CD14-positive monocyte (primary cell): ENCODE data around the gene PELI1. TPM values are rescaled to one million over a fixed set of nuclear protein-coding genes. Genes with fewer than 3 reads are reported as not detected.

Experiments used
- DNase-seq, 3 donors: peaks; one replicate each; pipeline ENCODE4 v3.0.0-alpha.2; 2011 to 2022
- H2AFZ ChIP-seq: 2 replicates; pipeline ENCODE4 v1.6.0; 2012; ENCODE audit warnings: mild to moderate bottlenecking, low read depth, low read length, inconsistent platforms; ENCODE audit not compliant: insufficient read depth, poor library complexity, severe bottlenecking
- H3K27ac ChIP-seq, 2 donors: 1 replicate in 1 of 2; 2 replicates in 1 of 2; pipeline ENCODE4 v1.5.1; 2012 to 2013; ENCODE audit warnings: low read length in 2 of 2, control low read depth in 1 of 2, inconsistent platforms in 1 of 2, low read depth in 1 of 2, mild to moderate bottlenecking in 1 of 2
- H3K27me3 ChIP-seq, 2 donors: one replicate each; pipeline versions ENCODE4 v1.6.0 to v1.6.1; 2011 to 2013; ENCODE audit warnings: low read length in 2 of 2; ENCODE audit not compliant: control insufficient read depth in 2 of 2, insufficient read depth in 2 of 2
- H3K36me3 ChIP-seq, 2 donors: replicated peaks in 1 of 2; 1 replicate in 1 of 2; 2 replicates in 1 of 2; pipeline versions ENCODE4 v1.5.1 to v1.6.1; 2012 to 2013; ENCODE audit warnings: low read length in 2 of 2, control low read depth in 1 of 2, inconsistent platforms in 1 of 2, mild to moderate bottlenecking in 1 of 2; ENCODE audit not compliant: insufficient read depth in 2 of 2, control insufficient read depth in 1 of 2
- H3K4me1 ChIP-seq, 2 donors: 1 replicate in 1 of 2; 2 replicates in 1 of 2; pipeline versions ENCODE4 v1.5.1 to v1.6.1; 2012 to 2013; ENCODE audit warnings: low read length in 2 of 2, control low read depth in 1 of 2, inconsistent platforms in 1 of 2, mild to moderate bottlenecking in 1 of 2, moderate library complexity in 1 of 2; ENCODE audit not compliant: insufficient read depth in 2 of 2, control insufficient read depth in 1 of 2
- H3K4me2 ChIP-seq: replicated peaks from 2 replicates; pipeline ENCODE3; 2012; ENCODE audit warnings: low read length, moderate library complexity, mild to moderate bottlenecking; ENCODE audit not compliant: poor library complexity, severe bottlenecking; ENCODE audit errors: extremely low read depth
- H3K4me3 ChIP-seq, 3 experiments: fragments of 200-600 bp in 1 of 3; sonication (generic) in 1 of 3; replicated peaks in 1 of 3; 1 replicate in 2 of 3; 2 replicates in 1 of 3; pipeline ENCODE4 v1.5.1; 2011 to 2013; ENCODE audit warnings: low read length in 3 of 3, mild to moderate bottlenecking in 3 of 3, control low read depth in 2 of 3, low read depth in 2 of 3, inconsistent platforms in 1 of 3, moderate library complexity in 1 of 3
- H3K79me2 ChIP-seq: 2 replicates; pipeline ENCODE4 v1.6.0; 2012; ENCODE audit warnings: mild to moderate bottlenecking, control low read depth, inconsistent platforms, low read length, moderate library complexity; ENCODE audit not compliant: insufficient read depth
- H3K9ac ChIP-seq: 2 replicates; pipeline ENCODE4 v1.6.0; 2017; ENCODE audit warnings: low read length, mild to moderate bottlenecking; ENCODE audit not compliant: insufficient read depth, poor library complexity, severe bottlenecking
- H3K9me3 ChIP-seq, 2 donors: replicated peaks in 1 of 2; 1 replicate in 1 of 2; 2 replicates in 1 of 2; pipeline versions ENCODE4 v1.5.1 to v1.6.1; 2012 to 2013; ENCODE audit warnings: low read length in 2 of 2, control low read depth in 1 of 2; ENCODE audit not compliant: control insufficient read depth in 1 of 2, insufficient read depth in 1 of 2
- H4K20me1 ChIP-seq: 2 replicates; pipeline ENCODE4 v1.6.0; 2012; ENCODE audit warnings: mild to moderate bottlenecking, low read length, control low read depth, moderate library complexity; ENCODE audit not compliant: insufficient read depth
- H3K27ac Mint-ChIP-seq, 7 donors: one replicate each; pipeline ENCODE4 v1.8.0; 2020; ENCODE audit warnings: mild to moderate bottlenecking in 7 of 7, mixed read lengths in 7 of 7, moderate library complexity in 6 of 7, inconsistent platforms in 2 of 7
- H3K27me3 Mint-ChIP-seq, 3 donors: one replicate each; pipeline ENCODE4 v1.8.0; 2021 to 2022; ENCODE audit warnings: low read depth in 3 of 3, mild to moderate bottlenecking in 3 of 3, mixed read lengths in 3 of 3, moderate library complexity in 3 of 3, inconsistent platforms in 1 of 3
- H3K36me3 Mint-ChIP-seq, 2 donors: one replicate each; pipeline ENCODE4 v1.8.0; 2020; ENCODE audit warnings: mixed read lengths in 2 of 2, inconsistent platforms in 1 of 2, mild to moderate bottlenecking in 1 of 2
- H3K4me1 Mint-ChIP-seq: one replicate; pipeline ENCODE4 v1.8.0; 2020; ENCODE audit warnings: mild to moderate bottlenecking, mixed read lengths
- H3K4me3 Mint-ChIP-seq, 2 donors: one replicate each; pipeline ENCODE4 v1.8.0; 2020; ENCODE audit warnings: mild to moderate bottlenecking in 2 of 2, mixed read lengths in 2 of 2, moderate library complexity in 1 of 2
- H3K9me3 Mint-ChIP-seq, 7 donors: one replicate each; pipeline ENCODE4 v1.8.0; 2020 to 2022; ENCODE audit warnings: mixed read lengths in 7 of 7, mild to moderate bottlenecking in 6 of 7, moderate library complexity in 6 of 7, inconsistent platforms in 2 of 7
- WGBS: methylation state at CpG from one replicate; pipeline ENCODE4 v1.1.5; 2013; ENCODE audit warnings: missing lambda C conversion rate; ENCODE audit not compliant: insufficient coverage; 5-methylcytosine and 5-hydroxymethylcytosine counted together
- intact Hi-C, 2 donors: fragments of 100-400 bp; cut with micrococcal nuclease; formaldehyde crosslinking; loops; one replicate each; pipeline versions ENCODE4 v1.15.0 to v1.15.1; 2023
- polyA plus RNA-seq, 3 donors: library from polyadenylated mRNA; depleted of rRNA in 1 of 3; unstranded in 2 of 3; stranded (reverse) in 1 of 3; fragments of 300-500 nt in 2 of 3; fragments of >200 nt in 1 of 3; fragmentation: Illumina TruSeq in 2 of 3; gene quantifications; 1 replicate in 2 of 3; 2 replicates in 1 of 3; pipeline ENCODE4 v1.2.3, GENCODE V29; 2012 to 2021
- TF ChIP-seq, protein P1 (sequence below): fragments of 200-600 bp; IDR thresholded peaks from one replicate; pipeline ENCODE4 v1.8.0; 2022; ENCODE audit warnings: antibody characterized with exemption, mild to moderate bottlenecking

The PELI1 gene
- polyA plus RNA-seq, 3 donors: 44.7 to 106 (median 53.6) TPM

GRCh38 chr2:64175419-64176197, 31.4 kb upstream of the PELI1 start:
- H3K9me3 Mint-ChIP-seq: no peaks in the 10 kb centered on the region
- no peak overlapping the region for H3K27ac Mint-ChIP-seq
- Histone ChIP-seq H3K4me2 (no peak overlapping the region), H3K4me3 (no peak overlapping the region), H3K36me3 (no peaks in the 10 kb centered on the region), H3K9me3 (no peaks in the 10 kb centered on the region), H2AFZ (no peak overlapping the region), H4K20me1 (no peaks in the 10 kb centered on the region), H3K27me3 (no peaks in the 10 kb centered on the region), H3K9ac (no peak overlapping the region), H3K27ac (no peak overlapping the region), H3K4me1 (no peaks in the 10 kb centered on the region), H3K79me2 (no peaks in the 10 kb centered on the region)
- H3K4me3 Mint-ChIP-seq: no peak overlapping the region
- no peaks in the 10 kb centered on the region for H3K36me3 Mint-ChIP-seq
- peaks cover 0 to 5% (median 5%) of the 10 kb centered on the region in 3 donors for H3K27me3 Mint-ChIP-seq
- TF ChIP-seq, protein P1, sequence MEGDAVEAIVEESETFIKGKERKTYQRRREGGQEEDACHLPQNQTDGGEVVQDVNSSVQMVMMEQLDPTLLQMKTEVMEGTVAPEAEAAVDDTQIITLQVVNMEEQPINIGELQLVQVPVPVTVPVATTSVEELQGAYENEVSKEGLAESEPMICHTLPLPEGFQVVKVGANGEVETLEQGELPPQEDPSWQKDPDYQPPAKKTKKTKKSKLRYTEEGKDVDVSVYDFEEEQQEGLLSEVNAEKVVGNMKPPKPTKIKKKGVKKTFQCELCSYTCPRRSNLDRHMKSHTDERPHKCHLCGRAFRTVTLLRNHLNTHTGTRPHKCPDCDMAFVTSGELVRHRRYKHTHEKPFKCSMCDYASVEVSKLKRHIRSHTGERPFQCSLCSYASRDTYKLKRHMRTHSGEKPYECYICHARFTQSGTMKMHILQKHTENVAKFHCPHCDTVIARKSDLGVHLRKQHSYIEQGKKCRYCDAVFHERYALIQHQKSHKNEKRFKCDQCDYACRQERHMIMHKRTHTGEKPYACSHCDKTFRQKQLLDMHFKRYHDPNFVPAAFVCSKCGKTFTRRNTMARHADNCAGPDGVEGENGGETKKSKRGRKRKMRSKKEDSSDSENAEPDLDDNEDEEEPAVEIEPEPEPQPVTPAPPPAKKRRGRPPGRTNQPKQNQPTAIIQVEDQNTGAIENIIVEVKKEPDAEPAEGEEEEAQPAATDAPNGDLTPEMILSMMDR: no peak
- 77% methylated on average over 4 of the region's 5 CpGs for WGBS
- intact Hi-C loops: no loop called here
- H3K4me1 Mint-ChIP-seq: peaks cover 13% of the 10 kb centered on the region
- no peak for DNase-seq

DNA sequence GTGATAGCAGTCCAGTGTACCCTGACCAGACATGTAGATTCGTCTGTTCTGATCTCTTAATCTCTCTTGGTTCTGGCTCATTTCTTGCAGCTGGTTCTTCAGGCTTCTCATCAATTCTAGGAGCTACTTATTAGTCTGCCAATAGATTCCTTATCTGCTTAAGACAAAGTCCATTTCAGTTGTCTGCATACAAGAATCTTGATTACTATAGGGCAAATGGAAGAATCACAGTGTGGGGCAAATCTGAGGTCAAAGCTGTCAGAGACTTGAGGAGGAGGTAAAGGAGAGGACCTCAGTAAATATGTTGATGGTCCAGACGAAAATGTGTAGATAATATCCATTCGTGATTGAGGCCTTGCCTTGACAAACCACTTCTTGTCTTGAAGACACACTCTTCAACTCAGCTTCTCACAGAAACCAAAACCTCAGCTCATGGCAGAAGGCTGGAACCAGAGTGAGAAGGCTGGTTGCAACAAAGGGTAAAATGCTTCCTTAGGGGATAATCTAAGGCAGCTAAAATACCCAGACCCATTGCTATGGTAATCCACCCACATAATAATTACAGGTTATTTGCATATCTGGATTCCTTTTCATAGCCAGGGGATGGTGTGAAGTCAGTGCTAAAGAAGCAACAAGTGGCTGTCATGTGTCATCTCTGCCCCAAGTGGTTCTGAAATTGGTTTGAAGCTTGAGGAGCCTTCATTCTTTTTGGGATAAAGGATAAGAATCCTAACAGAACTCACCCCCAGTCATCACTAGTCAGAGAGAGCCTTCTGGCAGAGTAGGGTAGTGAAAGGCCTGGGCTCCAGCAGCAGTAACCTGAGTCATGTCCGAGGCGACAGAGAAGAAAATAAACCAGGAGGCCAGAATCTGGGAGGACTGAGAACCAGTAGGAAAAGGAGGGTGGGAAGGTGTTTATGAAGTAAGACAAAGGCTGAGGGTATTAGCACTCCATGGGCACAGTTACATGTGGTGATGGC, 29.2 kb upstream of the PELI1 start:
- H3K9me3 Mint-ChIP-seq: no peaks in the 10 kb centered on the region
- intact Hi-C loops: no loop called here
- H3K36me3 Mint-ChIP-seq: no peaks in the 10 kb centered on the region
- Histone ChIP-seq H4K20me1 (no peaks in the 10 kb centered on the region), H3K4me1 (no peaks in the 10 kb centered on the region), H3K9me3 (no peaks in the 10 kb centered on the region), H3K27me3 (no peaks in the 10 kb centered on the region), H3K79me2 (no peaks in the 10 kb centered on the region), H3K4me3 (no peak overlapping the region), H2AFZ (no peak overlapping the region), H3K27ac (no peak overlapping the region), H3K36me3 (no peaks in the 10 kb centered on the region), H3K4me2 (no peak overlapping the region), H3K9ac (no peak overlapping the region)
- peak overlapping the region in 1 of 7 donors; percentile 46 for H3K27ac Mint-ChIP-seq
- H3K4me3 Mint-ChIP-seq: no peak overlapping the region
- TF ChIP-seq, protein P1: no peak
- peaks cover 0 to 5% (median 5%) of the 10 kb centered on the region in 3 donors for H3K27me3 Mint-ChIP-seq
- no peak for DNase-seq
- WGBS: 100% methylated on average over 2 of the region's 5 CpGs
- H3K4me1 Mint-ChIP-seq: peaks cover 14% of the 10 kb centered on the region
